Glutamatergic neuron (in vitro differentiated cells): Measurements from ENCODE around the gene CHKA. TPM values are rescaled to one million over a fixed set of nuclear protein-coding genes. Genes with fewer than 3 reads are reported as not detected.

Source experiments
- DNase-seq: peaks from one replicate; pipeline ENCODE4 v3.0.0; 2022
- H3K27ac Mint-ChIP-seq: one replicate; pipeline ENCODE4 v1.8.0; 2020; ENCODE audit warnings: mild to moderate bottlenecking, mixed read lengths, inconsistent platforms; ENCODE audit not compliant: unreplicated experiment
- H3K27me3 Mint-ChIP-seq: one replicate; pipeline ENCODE4 v1.8.0; 2020; ENCODE audit warnings: mild to moderate bottlenecking, moderate library complexity, mixed read lengths, inconsistent platforms; ENCODE audit not compliant: unreplicated experiment
- H3K36me3 Mint-ChIP-seq: one replicate; pipeline ENCODE4 v1.8.0; 2020; ENCODE audit warnings: mild to moderate bottlenecking, mixed read lengths, inconsistent platforms; ENCODE audit not compliant: unreplicated experiment
- H3K4me1 Mint-ChIP-seq: one replicate; pipeline ENCODE4 v1.8.0; 2020; ENCODE audit warnings: mild to moderate bottlenecking, low read depth, mixed read lengths, inconsistent platforms; ENCODE audit not compliant: unreplicated experiment
- H3K4me3 Mint-ChIP-seq: one replicate; pipeline ENCODE4 v1.8.0; 2020; ENCODE audit warnings: mild to moderate bottlenecking, mixed read lengths, inconsistent platforms; ENCODE audit not compliant: unreplicated experiment
- H3K9me3 Mint-ChIP-seq: one replicate; pipeline ENCODE4 v1.8.0; 2020; ENCODE audit warnings: mild to moderate bottlenecking, moderate library complexity, mixed read lengths, inconsistent platforms; ENCODE audit not compliant: unreplicated experiment
- CTCF ChIP-seq: fragments of 200-600 bp; sonication (generic); IDR thresholded peaks from one replicate; pipeline ENCODE4 v1.5.0; 2021; ENCODE audit not compliant: partially characterized antibody, unreplicated experiment
- total RNA-seq: library from RNA; stranded (reverse); fragmentation: NEBNext Ultra II Directional; extraction: Animal tissue kit (Norgen Biotek cat#: 25700); gene quantifications from one replicate; pipeline ENCODE4 v1.2.1, GENCODE V29; 2021; ENCODE audit not compliant: unreplicated experiment

The CHKA gene
- total RNA-seq, 1 donor from 2014 or later, result 74.1 TPM

- peaks cover 13% of the 10 kb centered on the region for H3K4me1 Mint-ChIP-seq
- no peak for DNase-seq
- TF ChIP-seq CTCF, result no peak
- no peak overlapping the region for H3K27ac Mint-ChIP-seq
- no peaks in the 10 kb centered on the region for H3K27me3 Mint-ChIP-seq
- no peaks in the 10 kb centered on the region for H3K36me3 Mint-ChIP-seq
- H3K4me3 Mint-ChIP-seq, result no peak overlapping the region
- H3K9me3 Mint-ChIP-seq, result no peaks in the 10 kb centered on the region
Measured at GRCh38 chr11:68113986-68114385, 7.2 kb downstream of the CHKA start.

- DNase-seq, result no peak
- H3K27ac Mint-ChIP-seq, result no peak overlapping the region
- H3K9me3 Mint-ChIP-seq, result no peaks in the 10 kb centered on the region
- no peaks in the 10 kb centered on the region for H3K36me3 Mint-ChIP-seq
- H3K27me3 Mint-ChIP-seq, result peaks cover 3% of the 10 kb centered on the region
- H3K4me3 Mint-ChIP-seq, result no peak overlapping the region
- no peak for TF ChIP-seq CTCF
- peaks cover 5% of the 10 kb centered on the region for H3K4me1 Mint-ChIP-seq
Measured at GRCh38 chr11:68107689-68108088, 13.5 kb downstream of the CHKA start.

- Mint-ChIP-seq H3K27me3 (peaks cover 6% of the 10 kb centered on the region), H3K4me3 (no peak overlapping the region)
- no peak for TF ChIP-seq CTCF
Measured at GRCh38 chr11:68106165-68106940, 14.8 kb downstream of the CHKA start.

GRCh38 chr11:68099474-68100405 is 21.4 kb downstream of the CHKA start:
- no peak for TF ChIP-seq CTCF
- Mint-ChIP-seq H3K4me1 (peaks cover 6% of the 10 kb centered on the region), H3K9me3 (peaks cover 2% of the 10 kb centered on the region), H3K4me3 (no peak overlapping the region), H3K27ac (no peak overlapping the region), H3K36me3 (no peaks in the 10 kb centered on the region), H3K27me3 (peaks cover 6% of the 10 kb centered on the region)
- no peak for DNase-seq

More at GRCh38 chr11:68106165-68106940, 14.8 kb downstream of the CHKA start:
- no peaks in the 10 kb centered on the region for H3K36me3 Mint-ChIP-seq
- H3K4me1 Mint-ChIP-seq, result peaks cover 5% of the 10 kb centered on the region
- no peak for DNase-seq
- no peaks in the 10 kb centered on the region for H3K9me3 Mint-ChIP-seq
- H3K27ac Mint-ChIP-seq, result no peak overlapping the region
